ENCODE data around the gene SLA2.

The SLA2 gene

DNA sequence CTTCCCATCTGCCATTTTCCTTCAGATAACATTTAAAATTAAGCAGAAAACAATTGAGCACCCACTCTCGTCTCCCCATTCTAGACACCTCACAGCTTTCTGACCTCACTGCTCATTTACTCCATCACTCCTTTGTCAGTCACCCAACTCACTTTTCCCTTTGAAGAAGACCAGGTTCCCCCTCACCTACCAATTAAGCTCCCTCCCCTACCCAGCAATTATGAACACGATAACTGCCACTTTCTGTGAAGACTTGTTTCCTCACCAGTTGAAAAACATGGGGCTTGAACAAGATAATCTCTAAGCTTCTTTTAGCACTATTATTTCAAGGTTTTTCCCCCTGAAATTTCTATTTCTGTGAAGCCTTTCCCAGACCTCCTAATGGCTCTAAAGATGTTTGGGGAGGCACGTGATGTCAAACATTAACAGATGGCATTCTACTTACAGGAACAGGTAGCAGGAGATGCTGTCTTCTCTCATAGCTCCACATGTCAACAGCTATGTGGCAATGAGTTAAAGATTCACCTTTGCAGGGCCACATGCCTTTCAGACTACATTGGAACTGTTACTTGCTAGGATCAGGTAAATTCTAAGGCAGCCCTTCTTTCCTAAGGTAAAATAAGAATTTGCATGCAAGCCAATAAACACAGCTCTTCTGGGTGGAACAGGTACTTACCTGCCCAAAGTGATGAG, 24.8 kb upstream of the SLA2 start:
- DNase-seq (ENCODE audit: insufficient read length), result no peak
- no peak for TF ChIP-seq POLR2A (IDR thresholded peaks at IDR 0.05; ENCODE audit: low read depth, low read length)
- no peak for TF ChIP-seq TAF1 (IDR thresholded peaks at IDR 0.05; ENCODE audit: borderline replicate concordance, low read depth, low read length)
- no peak for TF ChIP-seq POLR2AphosphoS5 (IDR thresholded peaks at IDR 0.05; ENCODE audit: low read depth, low read length)
- no peak for FAIRE-seq

- DNase-seq (ENCODE audit: insufficient read length) (no peak), FAIRE-seq (peak; percentile 69)
- TF ChIP-seq POLR2A (IDR thresholded peaks at IDR 0.05; ENCODE audit: low read depth, low read length) (no peak), POLR2AphosphoS5 (IDR thresholded peaks at IDR 0.05; ENCODE audit: low read depth, low read length) (no peak), TAF1 (IDR thresholded peaks at IDR 0.05; ENCODE audit: borderline replicate concordance, low read depth, low read length) (no peak)
These were observed 20.3 kb upstream of the SLA2 start for GRCh38 chr20:36666181-36666740.

DNA sequence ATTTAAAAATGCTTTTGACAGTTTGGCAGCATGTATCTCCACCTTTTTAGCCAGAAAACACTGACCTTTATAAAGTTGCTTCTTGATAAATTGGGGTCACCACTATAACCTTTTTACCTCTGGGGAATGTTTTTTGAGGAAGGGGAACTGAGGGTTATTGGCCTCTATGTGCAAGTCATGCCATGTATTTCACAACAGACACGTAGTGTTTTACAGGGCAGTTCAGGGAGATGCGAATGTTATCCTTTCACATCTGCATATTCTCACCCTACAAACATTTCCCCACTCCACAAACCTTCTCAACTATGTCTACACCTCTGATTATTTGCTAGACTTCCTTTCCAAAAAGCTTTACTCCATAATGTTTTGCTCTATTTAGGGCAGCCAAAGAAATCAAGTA, 17.0 kb upstream of the SLA2 start:
- TF ChIP-seq POLR2A (IDR thresholded peaks at IDR 0.05; ENCODE audit: low read depth, low read length) (no peak), TAF1 (IDR thresholded peaks at IDR 0.05; ENCODE audit: borderline replicate concordance, low read depth, low read length) (no peak), POLR2AphosphoS5 (IDR thresholded peaks at IDR 0.05; ENCODE audit: low read depth, low read length) (no peak)
- FAIRE-seq (no peak), DNase-seq (ENCODE audit: insufficient read length) (no peak)

- FAIRE-seq (no peak), DNase-seq (ENCODE audit: insufficient read length) (no peak)
- TF ChIP-seq POLR2A (IDR thresholded peaks at IDR 0.05; ENCODE audit: low read depth, low read length), result no peak
- TF ChIP-seq TAF1 (IDR thresholded peaks at IDR 0.05; ENCODE audit: borderline replicate concordance, low read depth, low read length), result no peak
- TF ChIP-seq POLR2AphosphoS5 (IDR thresholded peaks at IDR 0.05; ENCODE audit: low read depth, low read length), result no peak
These were observed 12.3 kb upstream of the SLA2 start for GRCh38 chr20:36658300-36658699.

GRCh38 chr20:36656733-36657132, 10.7 kb upstream of the SLA2 start:
- TF ChIP-seq TAF1 (IDR thresholded peaks at IDR 0.05; ENCODE audit: borderline replicate concordance, low read depth, low read length) (no peak), POLR2A (IDR thresholded peaks at IDR 0.05; ENCODE audit: low read depth, low read length) (no peak), POLR2AphosphoS5 (IDR thresholded peaks at IDR 0.05; ENCODE audit: low read depth, low read length) (no peak)
- DNase-seq (ENCODE audit: insufficient read length) (no peak), FAIRE-seq (no peak)

DNA sequence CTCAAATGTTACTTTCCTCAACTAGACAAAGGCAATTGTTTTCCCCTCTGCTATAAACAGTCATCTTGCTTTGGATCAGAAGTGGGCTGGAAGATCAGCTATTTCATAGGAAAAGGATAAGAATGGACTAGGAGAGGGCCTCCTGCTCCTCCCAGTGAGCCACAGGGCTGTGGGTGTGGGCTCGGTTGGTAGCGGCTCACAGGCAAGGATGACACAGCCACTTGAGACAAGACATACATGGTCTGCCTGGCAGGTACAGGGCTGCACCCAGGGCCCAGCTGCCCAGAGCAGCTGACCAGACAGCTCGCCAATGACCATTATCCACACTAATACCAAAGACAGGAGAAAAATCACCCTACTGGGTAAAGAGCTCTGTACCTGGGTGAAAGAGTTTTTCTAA, 9.0 kb upstream of the SLA2 start:
- DNase-seq (ENCODE audit: insufficient read length) (no peak), FAIRE-seq (no peak)

DNA sequence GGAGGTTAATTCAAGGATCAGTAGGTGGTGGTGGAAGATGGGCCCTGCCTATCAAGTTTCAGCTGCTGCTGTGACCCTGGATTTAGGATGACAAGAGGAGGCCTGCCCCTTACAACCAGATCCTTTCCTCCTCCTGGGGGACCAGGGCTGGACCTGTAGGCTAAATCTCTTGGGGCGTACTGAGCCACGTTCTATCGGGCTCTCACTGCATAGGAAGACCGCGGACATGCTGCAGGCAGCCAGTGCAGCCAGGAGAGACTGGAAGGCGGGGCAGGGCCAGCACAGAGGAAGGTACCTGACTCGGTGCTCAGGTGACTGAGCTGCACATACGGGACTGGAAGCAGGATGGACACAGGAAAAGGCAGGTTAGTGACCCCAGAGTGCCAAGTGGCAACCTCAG, 8.5 kb upstream of the SLA2 start:
- FAIRE-seq (no peak), DNase-seq (ENCODE audit: insufficient read length) (no peak)
- TF ChIP-seq TAF1 (IDR thresholded peaks at IDR 0.05; ENCODE audit: borderline replicate concordance, low read depth, low read length) (no peak), POLR2A (IDR thresholded peaks at IDR 0.05; ENCODE audit: low read depth, low read length) (no peak), POLR2AphosphoS5 (IDR thresholded peaks at IDR 0.05; ENCODE audit: low read depth, low read length) (no peak)

More for the DNA sequence above, 9.0 kb upstream of the SLA2 start:
- no peak for TF ChIP-seq POLR2A (IDR thresholded peaks at IDR 0.05; ENCODE audit: low read depth, low read length)
- no peak for TF ChIP-seq TAF1 (IDR thresholded peaks at IDR 0.05; ENCODE audit: borderline replicate concordance, low read depth, low read length)
- TF ChIP-seq POLR2AphosphoS5 (IDR thresholded peaks at IDR 0.05; ENCODE audit: low read depth, low read length), result no peak

GRCh38 chr20:36653456-36653855, 7.5 kb upstream of the SLA2 start:
- TF ChIP-seq POLR2AphosphoS5 (IDR thresholded peaks at IDR 0.05; ENCODE audit: low read depth, low read length) (no peak), POLR2A (IDR thresholded peaks at IDR 0.05; ENCODE audit: low read depth, low read length) (no peak), TAF1 (IDR thresholded peaks at IDR 0.05; ENCODE audit: borderline replicate concordance, low read depth, low read length) (no peak)
- FAIRE-seq (no peak), DNase-seq (ENCODE audit: insufficient read length) (no peak)

DNA sequence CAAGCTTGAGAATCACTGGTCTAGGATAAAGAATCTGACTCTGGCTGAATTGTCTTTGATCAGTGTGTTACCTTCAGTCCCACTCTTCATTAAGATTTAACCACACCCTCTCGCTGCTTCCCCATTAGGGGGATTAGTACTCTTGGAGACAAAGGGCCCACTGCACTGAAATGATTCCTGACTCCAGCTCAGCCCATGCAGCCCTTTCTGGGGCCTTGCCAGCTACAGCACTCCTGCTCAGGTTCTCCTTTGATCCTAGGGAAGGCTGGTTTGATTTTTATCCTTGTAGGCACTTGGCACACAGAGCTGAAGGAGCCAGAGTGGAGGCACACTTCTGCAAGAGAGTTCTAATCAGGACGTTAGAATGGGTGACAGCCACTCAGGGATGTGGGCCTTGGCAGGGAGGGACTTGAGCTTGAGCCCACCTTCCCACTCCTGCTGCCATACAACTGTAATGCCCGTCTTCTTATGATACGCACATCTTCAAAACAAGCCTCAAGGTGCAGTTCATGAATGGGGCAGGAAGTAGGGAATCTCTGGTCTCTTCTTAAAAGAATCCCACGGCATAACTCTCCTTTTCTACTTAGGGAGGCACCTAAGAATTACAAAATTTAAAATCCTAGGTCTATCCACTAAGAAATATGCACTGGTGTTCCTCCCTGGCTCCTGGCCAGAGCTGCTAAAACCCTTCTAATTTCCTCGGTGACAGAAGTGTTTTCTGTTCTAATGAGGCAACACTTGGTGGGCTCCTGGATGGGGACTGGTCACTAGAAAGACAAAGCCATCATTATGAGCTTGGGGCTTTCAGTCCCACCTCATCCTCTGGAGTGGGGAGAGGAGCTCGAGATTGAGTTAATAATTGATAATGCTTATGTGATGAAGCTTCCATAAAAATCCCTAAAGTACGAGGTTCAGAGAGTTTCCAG, 1.5 kb upstream of the SLA2 start:
- DNase-seq (ENCODE audit: insufficient read length) (no peak), FAIRE-seq (no peak)
- no peak for TF ChIP-seq TAF1 (IDR thresholded peaks at IDR 0.05; ENCODE audit: borderline replicate concordance, low read depth, low read length)
- TF ChIP-seq POLR2A (IDR thresholded peaks at IDR 0.05; ENCODE audit: low read depth, low read length), result no peak
- no peak for TF ChIP-seq POLR2AphosphoS5 (IDR thresholded peaks at IDR 0.05; ENCODE audit: low read depth, low read length)

- no peak for FAIRE-seq
- TF ChIP-seq POLR2AphosphoS5 (IDR thresholded peaks at IDR 0.05; ENCODE audit: low read depth, low read length), result no peak
- TF ChIP-seq POLR2A (IDR thresholded peaks at IDR 0.05; ENCODE audit: low read depth, low read length), result no peak
- TF ChIP-seq TAF1 (IDR thresholded peaks at IDR 0.05; ENCODE audit: borderline replicate concordance, low read depth, low read length), result no peak
These were observed 682 bp upstream of the SLA2 start for GRCh38 chr20:36646678-36647077.

GRCh38 chr20:36645353-36645752, 643 bp downstream of the SLA2 start:
- TF ChIP-seq POLR2A (IDR thresholded peaks at IDR 0.05; ENCODE audit: low read depth, low read length) (no peak), TAF1 (IDR thresholded peaks at IDR 0.05; ENCODE audit: borderline replicate concordance, low read depth, low read length) (no peak), POLR2AphosphoS5 (IDR thresholded peaks at IDR 0.05; ENCODE audit: low read depth, low read length) (no peak)
- no peak for FAIRE-seq
- DNase-seq (ENCODE audit: insufficient read length), result no peak

More at GRCh38 chr20:36646678-36647077, 682 bp upstream of the SLA2 start:
- DNase-seq (ENCODE audit: insufficient read length), result no peak
